Kidney (tissue), 14 donors: ENCODE results near the gene USP6NL. TPM values are rescaled to one million over a fixed set of nuclear protein-coding genes. Genes with fewer than 3 reads are reported as not detected.

Experiments used
- DNase-seq, 5 donors: peaks; one replicate each; pipeline ENCODE4 v3.0.0-alpha.2; 2013 to 2020
- FAIRE-seq: peaks from 2 replicates; lab custom pipeline; 2012; peaks lifted over from hg19 to GRCh38; lab: Jason Lieb, UNC
- H3K27ac ChIP-seq, 2 donors: one replicate each; pipeline ENCODE4 v1.7.0; 2013; ENCODE audit warnings: low read depth in 2 of 2, low read length in 2 of 2, inconsistent platforms in 1 of 2
- H3K27me3 ChIP-seq: one replicate; pipeline ENCODE4 v1.7.1; 2013; ENCODE audit warnings: low read length, inconsistent platforms; ENCODE audit not compliant: control insufficient read depth, insufficient read depth
- H3K36me3 ChIP-seq, 3 donors: one replicate each; pipeline versions ENCODE4 v1.7.0 to v1.7.1; 2013; ENCODE audit warnings: low read length in 3 of 3, control low read depth in 1 of 3, inconsistent platforms in 1 of 3; ENCODE audit not compliant: insufficient read depth in 3 of 3, control insufficient read depth in 2 of 3
- H3K4me1 ChIP-seq, 3 donors: one replicate each; pipeline versions ENCODE4 v1.7.0 to v1.7.1; 2013; ENCODE audit warnings: low read length in 3 of 3, inconsistent platforms in 1 of 3, low read depth in 1 of 3; ENCODE audit not compliant: control insufficient read depth in 2 of 3, insufficient read depth in 2 of 3
- H3K4me3 ChIP-seq, 3 donors: one replicate each; pipeline versions ENCODE4 v1.7.0 to v1.8.1; 2013; ENCODE audit warnings: low read length in 3 of 3, control low read depth in 1 of 3, inconsistent platforms in 1 of 3
- H3K9ac ChIP-seq, 3 donors: one replicate each; pipeline versions ENCODE4 v1.7.0 to v1.7.1; 2013; ENCODE audit warnings: low read length in 3 of 3, control low read depth in 1 of 3, inconsistent platforms in 1 of 3
- H3K9me3 ChIP-seq, 3 donors: one replicate each; pipeline versions ENCODE4 v1.7.0 to v1.7.1; 2013; ENCODE audit warnings: low read length in 3 of 3, control low read depth in 1 of 3, inconsistent platforms in 1 of 3; ENCODE audit not compliant: control insufficient read depth in 2 of 3, insufficient read depth in 1 of 3
- intact Hi-C: fragments of 100-400 bp; cut with DNase I; formaldehyde crosslinking; loops from one replicate; pipeline ENCODE4 v1.11.1; 2022
- polyA plus RNA-seq: library from polyadenylated mRNA; stranded (reverse); fragments of 350-450 nt; fragmentation: Illumina TruSeq; extraction: RNeasy Lipid Tissue Mini Kit (QIAGEN cat#74804); gene quantifications from one replicate; pipeline ENCODE4 v1.2.3, GENCODE V29; 2014; ENCODE audit warnings: low read depth, low replicate concordance; ENCODE audit not compliant: insufficient read depth
- total RNA-seq: library from RNA; stranded (reverse); fragmentation: NEBNext Ultra II Directional; extraction: Animal tissue kit (Norgen Biotek cat#: 25700); gene quantifications from one replicate; pipeline ENCODE4 v1.2.1, GENCODE V29; 2021
- TF ChIP-seq, protein P1 (sequence below): IDR thresholded peaks from 3 replicates; pipeline ENCODE4 v1.5.1; 2012; ENCODE audit warnings: mild to moderate bottlenecking, moderate library complexity, borderline replicate concordance; ENCODE audit not compliant: insufficient read depth; ENCODE audit errors: extremely low read depth
- donor health status: control.
- donor health status: control.
- donor health status: control.
- donor health status: control.
- donor health status: control.
- donor health status: DM: yes; HTN: yes; CAD: no.
- donor health status: Normal renal cell carcinoma (clear cell type).

USP6NL gene
- total and polyA plus RNA-seq, 2 donors from 2014 or later, result 4.5 to 17.7 TPM

DNA sequence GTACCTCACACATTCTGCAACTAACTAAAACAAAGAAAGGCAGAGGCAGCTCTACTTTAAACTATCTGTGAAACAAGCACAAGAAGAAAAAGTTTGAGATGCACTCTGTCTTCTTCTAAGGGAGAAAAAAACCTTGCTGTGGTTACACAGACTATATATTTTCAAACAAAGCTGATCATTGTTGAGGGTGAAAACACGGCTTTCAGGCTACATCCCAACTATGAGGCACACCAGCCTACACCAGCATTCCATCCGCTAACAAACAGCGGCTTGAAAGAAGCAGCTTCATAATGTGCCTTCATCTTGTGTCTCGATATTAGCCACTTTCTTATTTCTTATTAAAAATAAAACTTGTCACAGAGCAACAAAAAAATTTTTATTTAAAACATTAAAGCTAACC, 79.1 kb downstream of the USP6NL start:
- H3K9me3 ChIP-seq, result no peaks in the 10 kb centered on the region
- DNase-seq (peak in 2 of 5 donors; percentile 59 to 63), FAIRE-seq (no peak)
- no peak overlapping the region for H3K9ac ChIP-seq
- H3K4me3 ChIP-seq, result no peak overlapping the region
- TF ChIP-seq, protein P1, sequence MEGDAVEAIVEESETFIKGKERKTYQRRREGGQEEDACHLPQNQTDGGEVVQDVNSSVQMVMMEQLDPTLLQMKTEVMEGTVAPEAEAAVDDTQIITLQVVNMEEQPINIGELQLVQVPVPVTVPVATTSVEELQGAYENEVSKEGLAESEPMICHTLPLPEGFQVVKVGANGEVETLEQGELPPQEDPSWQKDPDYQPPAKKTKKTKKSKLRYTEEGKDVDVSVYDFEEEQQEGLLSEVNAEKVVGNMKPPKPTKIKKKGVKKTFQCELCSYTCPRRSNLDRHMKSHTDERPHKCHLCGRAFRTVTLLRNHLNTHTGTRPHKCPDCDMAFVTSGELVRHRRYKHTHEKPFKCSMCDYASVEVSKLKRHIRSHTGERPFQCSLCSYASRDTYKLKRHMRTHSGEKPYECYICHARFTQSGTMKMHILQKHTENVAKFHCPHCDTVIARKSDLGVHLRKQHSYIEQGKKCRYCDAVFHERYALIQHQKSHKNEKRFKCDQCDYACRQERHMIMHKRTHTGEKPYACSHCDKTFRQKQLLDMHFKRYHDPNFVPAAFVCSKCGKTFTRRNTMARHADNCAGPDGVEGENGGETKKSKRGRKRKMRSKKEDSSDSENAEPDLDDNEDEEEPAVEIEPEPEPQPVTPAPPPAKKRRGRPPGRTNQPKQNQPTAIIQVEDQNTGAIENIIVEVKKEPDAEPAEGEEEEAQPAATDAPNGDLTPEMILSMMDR, result no peak
- H3K27me3 ChIP-seq, result no peaks in the 10 kb centered on the region
- H3K27ac ChIP-seq, result no peak overlapping the region
- intact Hi-C loops, result no loop called here
- H3K36me3 ChIP-seq, result no peaks in the 10 kb centered on the region
- peaks cover 0 to 2% (median 0%) of the 10 kb centered on the region in 3 donors for H3K4me1 ChIP-seq

DNA sequence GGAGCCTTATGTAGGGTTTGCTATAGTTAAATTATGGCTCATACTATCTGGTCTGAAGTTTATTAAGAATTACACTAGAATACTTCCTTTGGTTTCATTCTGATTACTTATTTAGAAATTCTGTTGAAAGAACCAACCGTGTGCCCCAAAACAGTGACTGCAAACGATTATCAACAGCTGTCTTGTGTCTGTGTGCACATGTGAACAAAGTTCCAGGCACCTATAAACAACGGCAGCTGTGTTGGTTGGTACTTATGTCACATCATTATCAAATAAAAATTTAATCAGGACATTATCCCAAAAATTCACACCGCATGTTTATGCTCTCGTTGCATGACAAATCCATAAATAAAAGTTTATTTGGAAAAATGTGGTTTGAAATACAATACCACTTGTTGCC, 80.6 kb downstream of the USP6NL start:
- Histone ChIP-seq H3K27ac (no peak overlapping the region), H3K36me3 (no peaks in the 10 kb centered on the region), H3K4me1 (peaks cover 0 to 2% (median 0%) of the 10 kb centered on the region in 3 donors), H3K9me3 (no peaks in the 10 kb centered on the region), H3K27me3 (no peaks in the 10 kb centered on the region), H3K4me3 (no peak overlapping the region), H3K9ac (no peak overlapping the region)
- intact Hi-C loops, result no loop called here
- TF ChIP-seq, protein P1, result no peak
- FAIRE-seq (no peak), DNase-seq (no peak)

DNA sequence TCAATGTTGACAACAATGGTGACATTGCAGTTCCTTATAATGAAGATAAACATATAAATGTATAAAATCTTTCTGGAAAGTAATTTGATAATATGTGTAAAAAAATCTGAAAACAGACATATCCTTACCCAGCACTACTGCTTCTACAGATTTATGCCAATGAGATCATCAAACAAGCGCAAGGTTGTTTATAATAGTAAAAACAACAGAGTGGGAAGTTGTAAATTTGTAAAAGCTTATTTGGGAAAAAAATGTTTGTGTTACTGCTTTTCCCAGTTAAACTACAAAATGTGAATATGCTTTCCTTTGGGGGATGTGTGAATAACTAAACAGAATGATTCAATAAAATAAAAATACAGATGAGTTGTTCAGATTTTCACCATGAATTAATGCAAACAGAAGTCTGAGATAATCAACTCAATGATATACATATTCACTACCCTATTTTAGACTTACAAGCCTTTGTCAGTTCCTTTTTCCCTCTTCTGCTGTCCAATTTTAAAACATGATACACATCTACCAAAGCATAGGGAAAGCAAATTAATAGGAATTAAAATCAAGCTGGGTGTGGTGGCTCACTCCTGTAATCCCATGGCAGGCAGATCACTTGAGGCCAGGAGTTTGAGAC, 82.1 kb downstream of the USP6NL start:
- Histone ChIP-seq H3K9ac (no peak overlapping the region), H3K9me3 (no peaks in the 10 kb centered on the region), H3K4me3 (no peak overlapping the region), H3K27me3 (no peaks in the 10 kb centered on the region), H3K36me3 (no peaks in the 10 kb centered on the region), H3K27ac (no peak overlapping the region), H3K4me1 (peaks cover 0 to 2% (median 0%) of the 10 kb centered on the region in 3 donors)
- peak; percentile 59 for FAIRE-seq
- intact Hi-C loops, result no loop called here
- TF ChIP-seq, protein P1, result no peak
- DNase-seq, result no peak

DNA sequence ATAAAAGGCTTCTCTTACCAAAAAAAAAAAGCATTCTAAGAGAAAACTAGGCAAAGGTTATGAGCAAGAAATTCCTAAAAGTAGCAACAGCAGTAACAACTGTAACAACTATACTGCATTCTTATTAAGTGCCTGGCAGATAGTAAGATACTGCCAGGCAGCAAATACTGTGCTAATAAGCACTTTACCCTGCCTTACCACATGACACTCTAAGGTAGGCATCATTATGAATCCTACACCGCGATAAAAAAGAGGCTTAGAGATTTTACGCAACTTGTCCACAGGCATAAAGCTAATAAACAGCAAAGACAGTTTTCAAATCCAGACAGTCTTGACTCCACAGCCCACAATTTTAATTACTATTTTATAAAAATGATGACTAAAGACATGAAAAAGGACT, 83.2 kb downstream of the USP6NL start:
- DNase-seq, result no peak
- no peaks in the 10 kb centered on the region for H3K9me3 ChIP-seq
- no peak overlapping the region for H3K4me3 ChIP-seq
- H3K9ac ChIP-seq, result no peak overlapping the region
- TF ChIP-seq, protein P1, result no peak
- intact Hi-C loops, result no loop called here
- no peaks in the 10 kb centered on the region for H3K36me3 ChIP-seq
- H3K4me1 ChIP-seq, result no peaks in the 10 kb centered on the region
- no peak overlapping the region for H3K27ac ChIP-seq
- FAIRE-seq, result no peak
- H3K27me3 ChIP-seq, result no peaks in the 10 kb centered on the region
